Measurements from ENCODE around the gene DNMBP.

Gene DNMBP

DNA sequence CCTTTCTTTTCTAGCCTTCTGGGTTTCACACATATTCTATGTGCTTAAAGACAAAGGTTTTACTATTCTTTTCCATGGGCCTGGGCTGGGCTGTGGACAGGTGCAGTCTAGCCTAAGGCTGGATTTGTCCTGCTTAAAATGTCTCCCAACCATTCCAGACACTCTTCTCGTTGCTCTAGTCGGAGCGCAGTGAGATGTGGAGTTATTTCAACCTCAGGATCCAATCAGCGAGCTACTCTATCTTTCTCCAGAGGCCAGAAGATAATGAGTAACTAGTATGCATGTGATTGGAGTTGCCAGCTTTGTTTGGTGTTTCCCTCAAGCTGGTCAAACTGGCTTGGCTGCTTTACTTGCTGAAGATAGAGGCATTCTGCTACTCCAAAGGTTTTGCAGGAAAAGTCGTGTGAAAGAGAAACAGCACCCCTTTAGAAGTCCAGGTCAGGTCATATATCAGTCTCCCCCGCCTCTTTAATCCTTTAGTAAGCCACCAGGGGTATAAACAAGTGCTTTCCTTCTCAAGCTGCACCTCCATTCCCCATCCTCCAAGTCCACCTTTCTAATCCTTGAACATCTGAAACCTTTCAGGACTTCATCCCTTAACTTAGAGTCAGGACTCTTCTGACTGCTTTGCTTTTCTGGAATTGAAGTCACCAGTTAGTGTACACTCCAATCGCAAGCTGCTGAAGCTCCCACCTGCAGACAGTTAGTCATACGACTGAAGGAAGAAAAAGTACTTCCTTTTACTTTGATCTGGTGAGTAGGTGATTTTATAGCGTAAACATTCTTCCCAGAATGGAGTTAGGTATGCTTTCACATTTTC, 78.8 kb downstream of the DNMBP start:
- peak overlapping the region; percentile 83 for H3K27ac ChIP-seq
- TF ChIP-seq, protein P1, sequence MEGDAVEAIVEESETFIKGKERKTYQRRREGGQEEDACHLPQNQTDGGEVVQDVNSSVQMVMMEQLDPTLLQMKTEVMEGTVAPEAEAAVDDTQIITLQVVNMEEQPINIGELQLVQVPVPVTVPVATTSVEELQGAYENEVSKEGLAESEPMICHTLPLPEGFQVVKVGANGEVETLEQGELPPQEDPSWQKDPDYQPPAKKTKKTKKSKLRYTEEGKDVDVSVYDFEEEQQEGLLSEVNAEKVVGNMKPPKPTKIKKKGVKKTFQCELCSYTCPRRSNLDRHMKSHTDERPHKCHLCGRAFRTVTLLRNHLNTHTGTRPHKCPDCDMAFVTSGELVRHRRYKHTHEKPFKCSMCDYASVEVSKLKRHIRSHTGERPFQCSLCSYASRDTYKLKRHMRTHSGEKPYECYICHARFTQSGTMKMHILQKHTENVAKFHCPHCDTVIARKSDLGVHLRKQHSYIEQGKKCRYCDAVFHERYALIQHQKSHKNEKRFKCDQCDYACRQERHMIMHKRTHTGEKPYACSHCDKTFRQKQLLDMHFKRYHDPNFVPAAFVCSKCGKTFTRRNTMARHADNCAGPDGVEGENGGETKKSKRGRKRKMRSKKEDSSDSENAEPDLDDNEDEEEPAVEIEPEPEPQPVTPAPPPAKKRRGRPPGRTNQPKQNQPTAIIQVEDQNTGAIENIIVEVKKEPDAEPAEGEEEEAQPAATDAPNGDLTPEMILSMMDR (conservative IDR thresholded peaks at IDR 0.05), result no peak

DNA sequence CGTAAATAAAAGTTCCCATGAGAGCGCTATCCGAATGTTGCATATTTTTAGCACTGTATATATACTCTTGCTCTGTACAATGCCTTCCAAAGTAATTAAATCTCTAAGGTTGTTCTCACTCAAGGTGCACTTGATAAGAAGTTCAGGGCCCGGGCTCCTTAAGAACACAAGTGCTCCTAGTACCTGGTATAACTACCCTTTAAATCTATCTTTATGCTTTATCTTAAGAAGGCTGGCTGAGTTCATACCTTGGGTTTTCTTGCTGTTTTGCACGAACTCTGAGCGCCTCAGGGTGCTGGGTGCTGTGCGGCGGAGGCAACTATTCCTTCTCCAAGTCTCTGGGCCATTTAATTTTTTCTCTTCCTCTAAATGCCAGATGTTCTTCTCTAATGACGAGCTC, 80.4 kb downstream of the DNMBP start:
- TF ChIP-seq, protein P1 (conservative IDR thresholded peaks at IDR 0.05), result no peak
- H3K27ac ChIP-seq, result no peak overlapping the region

DNA sequence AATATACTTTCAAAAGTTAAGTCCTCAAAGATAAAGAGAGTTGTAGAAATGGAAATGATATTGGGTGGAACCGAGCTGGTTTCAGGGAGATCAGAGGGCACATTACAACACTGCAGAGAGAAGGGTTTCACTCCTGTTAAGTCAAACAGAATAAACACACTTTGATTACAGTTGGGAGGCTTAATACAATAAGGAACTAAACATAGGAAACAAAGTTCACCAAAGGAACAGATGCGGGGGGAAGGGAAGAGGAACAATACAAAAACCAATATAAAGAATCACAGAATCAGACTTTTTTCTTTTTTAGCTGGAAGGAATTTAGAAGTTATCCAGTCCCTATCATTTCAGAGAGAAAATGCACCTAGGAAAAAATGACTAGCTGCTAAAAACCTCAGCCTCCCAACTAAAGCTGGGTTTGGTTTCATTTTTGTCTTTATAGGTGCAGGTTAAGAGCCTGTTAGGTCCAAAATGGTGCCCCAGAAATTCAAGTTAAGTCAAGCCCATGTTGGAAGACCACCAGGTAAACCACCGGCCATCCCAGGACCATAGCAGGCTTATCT, 81.9 kb downstream of the DNMBP start:
- H3K27ac ChIP-seq, result no peak overlapping the region
- TF ChIP-seq, protein P1 (conservative IDR thresholded peaks at IDR 0.05), result no peak

DNA sequence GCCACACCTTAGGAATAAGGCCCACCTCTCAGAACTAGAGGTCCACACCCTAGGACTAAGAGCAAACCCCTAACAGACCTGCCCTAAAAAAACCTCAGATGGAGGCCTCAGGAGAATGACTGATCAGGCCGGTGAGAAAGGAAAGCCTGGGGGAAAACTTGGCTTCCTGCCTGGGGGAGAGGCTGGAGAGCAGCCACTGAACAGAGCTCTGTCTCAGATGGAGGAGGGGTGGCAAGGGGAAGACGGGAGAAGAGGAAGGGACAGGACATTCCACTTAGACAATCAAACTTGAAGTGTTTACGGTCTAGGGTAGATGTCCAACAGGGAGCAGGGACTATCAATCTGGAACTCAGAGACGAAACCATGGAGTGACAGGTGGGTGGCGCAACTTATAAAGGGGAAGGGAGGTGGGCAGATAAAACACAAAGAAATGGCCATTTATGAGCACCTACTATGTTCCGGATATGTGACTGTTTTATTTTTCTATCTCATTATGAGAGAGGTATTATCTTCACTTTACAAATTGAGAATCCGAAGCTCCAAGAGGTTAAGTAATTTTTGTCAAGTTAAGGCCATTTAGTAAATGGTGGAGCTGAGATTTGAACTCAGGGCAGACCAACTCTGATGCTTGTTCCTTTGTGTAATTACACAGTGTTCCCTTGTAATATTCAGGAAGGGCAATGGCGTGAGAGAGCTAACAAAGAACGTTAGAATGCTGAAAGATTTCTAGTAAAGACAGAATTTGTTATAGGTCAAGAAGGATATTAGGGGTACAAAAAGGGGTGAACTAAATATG, 82.6 kb downstream of the DNMBP start:
- TF ChIP-seq, protein P1 (conservative IDR thresholded peaks at IDR 0.05), result no peak
- H3K27ac ChIP-seq, result no peak overlapping the region

DNA sequence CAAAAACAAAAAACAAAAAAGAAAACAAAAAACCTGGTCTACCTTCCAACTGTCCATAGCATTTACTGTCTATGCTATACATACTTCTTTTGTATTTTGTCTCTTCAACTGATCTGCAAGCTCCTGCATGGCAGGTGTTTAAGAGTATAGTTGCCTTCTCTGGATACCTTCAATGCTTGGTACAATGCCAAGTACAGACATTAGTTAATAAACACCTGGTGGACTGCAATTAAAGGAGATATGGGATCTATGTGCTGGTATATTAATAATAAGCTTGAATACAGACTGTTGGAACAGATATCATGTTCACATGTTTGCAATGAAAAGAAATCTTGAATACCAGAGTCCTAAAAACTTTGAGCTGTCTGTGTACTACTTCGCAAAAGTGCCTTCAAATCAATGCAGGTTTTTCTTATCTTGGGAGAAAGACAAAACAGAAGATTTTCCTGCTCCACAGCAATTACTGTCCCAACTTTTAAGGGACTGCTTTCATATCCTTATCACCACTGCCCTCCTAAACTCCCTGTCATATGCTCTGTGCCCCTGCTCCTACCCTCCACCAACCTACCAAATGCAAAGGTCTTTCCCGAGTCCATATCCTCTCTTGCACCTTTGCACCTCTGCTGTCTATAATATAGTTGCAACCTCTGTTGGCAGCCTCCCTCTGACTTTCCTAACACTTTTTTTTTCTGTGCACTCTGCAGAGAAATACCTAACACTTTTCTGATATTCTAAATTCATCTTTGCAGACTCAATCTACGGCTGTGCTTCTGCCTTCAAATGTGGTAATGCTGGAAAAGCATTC, 85.1 kb downstream of the DNMBP start:
- peak overlapping the region; percentile 47 for H3K27ac ChIP-seq
- TF ChIP-seq, protein P1 (conservative IDR thresholded peaks at IDR 0.05), result no peak

DNA sequence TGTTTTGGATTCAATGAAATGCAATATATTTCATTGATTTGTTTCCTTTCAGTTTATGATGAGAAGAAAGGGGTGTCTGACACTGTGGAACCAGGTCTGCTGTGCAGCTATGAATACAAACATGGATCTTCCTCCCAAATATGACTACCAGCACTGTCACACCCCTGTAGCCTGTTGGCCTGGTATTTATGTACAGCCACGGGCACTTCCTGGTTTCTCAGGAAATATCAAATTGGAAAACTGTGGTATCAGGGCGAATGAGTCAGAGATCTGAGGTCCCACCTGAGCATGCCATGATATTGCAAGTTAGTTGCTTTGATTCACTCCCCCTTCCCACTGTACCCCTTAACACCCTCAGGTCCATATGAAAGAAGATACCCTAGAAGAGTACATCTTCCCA, 87.8 kb downstream of the DNMBP start:
- TF ChIP-seq, protein P1 (conservative IDR thresholded peaks at IDR 0.05), result no peak
- no peak overlapping the region for H3K27ac ChIP-seq
